AG09309 (cell line): ENCODE data around the gene FOXE1.

Experiments used
- DNase-seq: peaks from one replicate; pipeline ENCODE4 v3.0.0-alpha.2; 2010; ENCODE audit warnings: low read depth
- H3K4me3 ChIP-seq: 2 replicates; pipeline ENCODE4 v1.5.1; 2011; ENCODE audit warnings: mild to moderate bottlenecking, low read depth, low read length, moderate library complexity; ENCODE audit not compliant: control insufficient read depth
- TF ChIP-seq, protein P1 (sequence below): IDR thresholded peaks from 2 replicates; pipeline ENCODE4 v1.5.1; 2011; ENCODE audit warnings: mild to moderate bottlenecking, low read depth, low read length, inconsistent platforms; ENCODE audit not compliant: insufficient read depth, control insufficient read depth; ENCODE audit errors: missing control alignments

The FOXE1 gene

DNA sequence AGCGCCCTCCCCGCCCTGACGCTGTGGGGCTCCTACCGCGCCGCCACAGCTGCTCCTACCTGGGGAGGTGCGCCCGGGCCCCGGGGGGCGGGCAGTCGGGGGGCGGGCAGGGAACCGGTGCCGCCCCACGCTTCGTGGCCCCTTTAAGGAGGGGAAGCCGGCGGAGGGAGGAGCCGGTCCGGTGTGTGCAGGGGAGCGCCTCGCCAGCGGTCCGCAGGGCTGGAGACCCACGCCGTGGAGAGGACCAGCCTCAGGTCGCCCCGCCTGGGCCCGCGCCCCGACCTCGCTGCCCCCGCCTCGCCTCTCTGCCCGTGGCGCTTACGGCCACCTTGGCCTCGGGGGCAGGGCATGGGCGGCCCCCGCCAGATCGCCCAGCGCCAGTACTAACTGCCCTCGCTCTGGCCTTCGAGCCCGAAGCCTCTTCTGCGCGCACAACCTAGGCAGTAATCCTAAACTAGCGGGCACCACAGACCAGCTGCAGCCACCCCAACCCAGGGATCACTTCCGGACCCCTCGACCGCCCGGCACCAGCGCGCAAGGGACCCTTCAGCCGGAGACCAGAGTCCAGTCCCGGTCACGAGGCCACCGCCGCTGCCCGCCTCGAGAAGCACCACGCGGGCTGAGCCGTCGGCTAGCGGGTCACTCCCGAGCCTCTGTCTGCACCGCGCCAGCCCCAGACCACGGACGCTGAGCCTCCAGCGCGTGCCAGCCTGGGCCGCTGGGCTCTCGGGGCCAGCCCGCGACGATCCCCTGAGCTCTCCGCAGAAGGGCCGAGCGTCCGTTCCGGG is at the start of gene FOXE1:
Gene FOXE1 (plus strand): TSS at position 171 of the 788 bp plus-strand sequence. CDS start 689 bp downstream, outside the sequence.
- DNase-seq = no peak
- TF ChIP-seq, protein P1, sequence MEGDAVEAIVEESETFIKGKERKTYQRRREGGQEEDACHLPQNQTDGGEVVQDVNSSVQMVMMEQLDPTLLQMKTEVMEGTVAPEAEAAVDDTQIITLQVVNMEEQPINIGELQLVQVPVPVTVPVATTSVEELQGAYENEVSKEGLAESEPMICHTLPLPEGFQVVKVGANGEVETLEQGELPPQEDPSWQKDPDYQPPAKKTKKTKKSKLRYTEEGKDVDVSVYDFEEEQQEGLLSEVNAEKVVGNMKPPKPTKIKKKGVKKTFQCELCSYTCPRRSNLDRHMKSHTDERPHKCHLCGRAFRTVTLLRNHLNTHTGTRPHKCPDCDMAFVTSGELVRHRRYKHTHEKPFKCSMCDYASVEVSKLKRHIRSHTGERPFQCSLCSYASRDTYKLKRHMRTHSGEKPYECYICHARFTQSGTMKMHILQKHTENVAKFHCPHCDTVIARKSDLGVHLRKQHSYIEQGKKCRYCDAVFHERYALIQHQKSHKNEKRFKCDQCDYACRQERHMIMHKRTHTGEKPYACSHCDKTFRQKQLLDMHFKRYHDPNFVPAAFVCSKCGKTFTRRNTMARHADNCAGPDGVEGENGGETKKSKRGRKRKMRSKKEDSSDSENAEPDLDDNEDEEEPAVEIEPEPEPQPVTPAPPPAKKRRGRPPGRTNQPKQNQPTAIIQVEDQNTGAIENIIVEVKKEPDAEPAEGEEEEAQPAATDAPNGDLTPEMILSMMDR = no peak
- no peak within 1 kb of the TSS for H3K4me3 ChIP-seq

DNA sequence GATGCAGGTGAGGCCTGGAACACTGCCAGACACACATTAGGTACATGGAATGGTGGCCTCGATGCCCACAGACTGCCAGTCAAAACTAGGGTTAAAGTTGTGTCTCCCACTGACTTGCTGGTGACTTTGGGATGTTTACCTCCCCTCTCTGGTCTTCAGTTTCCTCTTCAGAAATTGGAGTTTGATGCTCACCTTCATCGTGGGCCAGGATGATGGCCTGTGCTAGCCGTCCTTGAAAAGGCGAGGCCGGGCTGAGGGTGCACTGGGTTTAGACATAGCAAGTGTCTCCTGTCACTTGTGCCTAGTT is 49.0 kb upstream of the FOXE1 start:
- no peak overlapping the region for H3K4me3 ChIP-seq
- TF ChIP-seq, protein P1 = no peak
- no peak for DNase-seq

DNA sequence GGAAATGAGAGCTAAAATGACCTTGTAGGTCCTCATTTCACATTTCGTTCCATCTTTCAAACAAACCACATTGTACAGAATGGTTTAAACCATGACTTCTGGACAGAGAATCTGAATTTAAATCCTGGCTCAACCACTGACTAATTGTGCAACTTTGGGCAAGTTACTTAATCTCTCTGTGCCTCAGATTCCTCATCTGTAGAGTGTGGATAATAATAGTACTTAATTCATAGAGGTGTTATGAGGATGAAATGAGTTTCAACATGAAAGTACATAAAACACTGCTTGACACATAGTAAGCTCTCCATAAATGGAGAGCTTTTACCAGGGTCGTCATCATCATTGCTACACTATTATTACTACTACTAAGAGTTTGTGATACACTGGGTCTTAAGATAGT is 46.3 kb upstream of the FOXE1 start:
- no peak overlapping the region for H3K4me3 ChIP-seq
- TF ChIP-seq, protein P1 = no peak
- DNase-seq = no peak

DNA sequence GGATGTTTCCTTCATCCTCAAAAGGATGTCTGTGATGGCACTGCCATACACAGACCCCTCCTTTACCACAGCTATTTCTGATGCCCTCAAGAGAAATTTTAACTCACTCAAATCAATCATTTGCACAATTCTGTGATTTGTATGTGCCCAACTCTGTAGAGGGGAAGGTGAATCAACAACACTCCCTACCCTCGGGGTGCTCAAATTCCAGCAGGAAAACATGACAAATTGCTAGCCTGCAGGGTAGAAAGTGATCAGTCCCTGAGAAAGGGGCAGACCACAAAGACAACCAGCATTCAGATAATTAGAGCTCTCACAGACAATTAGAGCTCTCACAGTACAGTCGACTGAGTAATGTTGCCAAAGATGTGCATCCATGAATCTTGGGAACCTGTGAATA is 45.3 kb upstream of the FOXE1 start:
- no peak for DNase-seq
- no peak overlapping the region for H3K4me3 ChIP-seq
- TF ChIP-seq, protein P1 = no peak

DNA sequence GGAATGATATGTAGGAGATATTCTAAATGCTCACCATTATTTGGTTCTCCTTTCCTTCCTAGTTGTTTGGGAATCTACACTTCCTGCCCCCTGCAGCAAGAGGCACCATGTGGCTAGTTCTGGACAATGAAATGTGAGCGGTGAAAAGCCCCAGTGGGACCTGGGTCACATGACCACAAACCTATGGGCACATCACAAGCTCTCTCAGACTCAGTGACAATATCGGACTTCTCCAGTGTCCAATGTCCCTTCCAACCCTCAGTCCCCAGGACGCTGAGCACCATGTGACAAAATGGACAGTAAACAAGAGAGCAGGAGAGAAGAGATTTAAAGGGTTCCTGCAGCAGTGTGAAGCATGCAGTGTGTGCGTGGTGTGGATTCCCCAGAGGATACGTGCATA is 44.6 kb upstream of the FOXE1 start:
- H3K4me3 ChIP-seq = no peak overlapping the region
- TF ChIP-seq, protein P1 = no peak
- DNase-seq = no peak

DNA sequence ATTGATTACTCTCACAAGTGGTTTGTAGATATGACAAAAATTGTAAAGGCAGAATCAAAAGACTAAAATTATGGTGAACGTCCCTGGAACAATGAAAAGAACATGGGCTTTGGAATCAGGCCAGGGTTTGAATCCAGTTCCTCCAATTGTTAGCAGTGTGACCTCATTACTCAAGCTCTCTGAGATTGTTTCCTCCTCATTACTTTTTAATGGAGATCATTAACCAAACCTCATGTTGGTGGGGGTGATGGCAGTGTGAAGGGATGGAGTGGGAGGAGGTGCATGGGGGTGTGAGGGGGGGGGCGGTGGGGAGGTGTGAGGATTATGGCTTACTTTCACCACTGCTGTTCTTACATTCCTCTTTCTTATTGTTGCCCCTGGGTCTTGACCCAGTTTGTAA is 44.1 kb upstream of the FOXE1 start:
- DNase-seq = no peak
- no peak overlapping the region for H3K4me3 ChIP-seq
- TF ChIP-seq, protein P1 = no peak
